Nephron progenitor cell (in vitro differentiated cells): Measurements from ENCODE around the gene FUT4.
"Not testable (repeated sequence)": the region's sequence is repeated elsewhere in the genome, so short reads cannot be mapped to it uniquely, and the experiment has no call there.

ENCODE experiments used
- DNase-seq: peaks from one replicate; pipeline ENCODE4 v3.0.0; 2021
- H3K27ac Mint-ChIP-seq: 2 replicates; pipeline ENCODE4 v1.8.0; 2021; ENCODE audit warnings: mild to moderate bottlenecking, moderate library complexity, mixed read lengths
- H3K27me3 Mint-ChIP-seq: 2 replicates; pipeline ENCODE4 v1.8.0; 2021; ENCODE audit warnings: mild to moderate bottlenecking, low read depth, mixed read lengths; ENCODE audit not compliant: poor library complexity
- H3K36me3 Mint-ChIP-seq: 2 replicates; pipeline ENCODE4 v1.8.0; 2021; ENCODE audit warnings: low read depth, mixed read lengths
- H3K4me1 Mint-ChIP-seq: 2 replicates; pipeline ENCODE4 v1.8.0; 2021; ENCODE audit warnings: mixed read lengths
- H3K4me3 Mint-ChIP-seq: 2 replicates; pipeline ENCODE4 v1.8.0; 2021; ENCODE audit warnings: mild to moderate bottlenecking, moderate library complexity, mixed read lengths
- H3K9me3 Mint-ChIP-seq: 2 replicates; pipeline ENCODE4 v1.8.0; 2021; ENCODE audit warnings: mild to moderate bottlenecking, moderate library complexity, mixed read lengths
- TF ChIP-seq, protein P1 (sequence below): fragments of 200-600 bp; sonication (generic); IDR thresholded peaks from 2 replicates; pipeline ENCODE4 v1.5.0; 2021; ENCODE audit warnings: antibody characterized with exemption

Gene FUT4

DNA sequence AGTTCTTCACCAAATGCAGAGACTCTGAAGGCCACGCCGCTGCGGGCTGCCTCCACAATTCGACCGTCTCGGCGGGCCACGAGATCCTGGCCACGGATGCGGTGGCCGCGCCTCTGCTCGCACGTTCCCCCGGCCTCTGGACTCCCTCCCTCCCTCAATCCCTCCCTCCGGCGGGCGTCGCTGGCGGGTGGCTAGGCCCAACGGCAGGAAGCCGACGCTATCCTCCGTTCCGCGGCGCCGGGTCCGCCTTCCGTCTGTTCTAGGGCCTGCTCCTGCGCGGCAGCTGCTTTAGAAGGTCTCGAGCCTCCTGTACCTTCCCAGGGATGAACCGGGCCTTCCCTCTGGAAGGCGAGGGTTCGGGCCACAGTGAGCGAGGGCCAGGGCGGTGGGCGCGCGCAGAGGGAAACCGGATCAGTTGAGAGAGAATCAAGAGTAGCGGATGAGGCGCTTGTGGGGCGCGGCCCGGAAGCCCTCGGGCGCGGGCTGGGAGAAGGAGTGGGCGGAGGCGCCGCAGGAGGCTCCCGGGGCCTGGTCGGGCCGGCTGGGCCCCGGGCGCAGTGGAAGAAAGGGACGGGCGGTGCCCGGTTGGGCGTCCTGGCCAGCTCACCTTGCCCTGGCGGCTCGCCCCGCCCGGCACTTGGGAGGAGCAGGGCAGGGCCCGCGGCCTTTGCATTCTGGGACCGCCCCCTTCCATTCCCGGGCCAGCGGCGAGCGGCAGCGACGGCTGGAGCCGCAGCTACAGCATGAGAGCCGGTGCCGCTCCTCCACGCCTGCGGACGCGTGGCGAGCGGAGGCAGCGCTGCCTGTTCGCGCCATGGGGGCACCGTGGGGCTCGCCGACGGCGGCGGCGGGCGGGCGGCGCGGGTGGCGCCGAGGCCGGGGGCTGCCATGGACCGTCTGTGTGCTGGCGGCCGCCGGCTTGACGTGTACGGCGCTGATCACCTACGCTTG lies at the start of gene FUT4:
FUT4 (plus strand) TSS at position 227 of the 951 bp plus-strand sequence; CDS start at position 440, 213 bp downstream.
- TF ChIP-seq, protein P1, sequence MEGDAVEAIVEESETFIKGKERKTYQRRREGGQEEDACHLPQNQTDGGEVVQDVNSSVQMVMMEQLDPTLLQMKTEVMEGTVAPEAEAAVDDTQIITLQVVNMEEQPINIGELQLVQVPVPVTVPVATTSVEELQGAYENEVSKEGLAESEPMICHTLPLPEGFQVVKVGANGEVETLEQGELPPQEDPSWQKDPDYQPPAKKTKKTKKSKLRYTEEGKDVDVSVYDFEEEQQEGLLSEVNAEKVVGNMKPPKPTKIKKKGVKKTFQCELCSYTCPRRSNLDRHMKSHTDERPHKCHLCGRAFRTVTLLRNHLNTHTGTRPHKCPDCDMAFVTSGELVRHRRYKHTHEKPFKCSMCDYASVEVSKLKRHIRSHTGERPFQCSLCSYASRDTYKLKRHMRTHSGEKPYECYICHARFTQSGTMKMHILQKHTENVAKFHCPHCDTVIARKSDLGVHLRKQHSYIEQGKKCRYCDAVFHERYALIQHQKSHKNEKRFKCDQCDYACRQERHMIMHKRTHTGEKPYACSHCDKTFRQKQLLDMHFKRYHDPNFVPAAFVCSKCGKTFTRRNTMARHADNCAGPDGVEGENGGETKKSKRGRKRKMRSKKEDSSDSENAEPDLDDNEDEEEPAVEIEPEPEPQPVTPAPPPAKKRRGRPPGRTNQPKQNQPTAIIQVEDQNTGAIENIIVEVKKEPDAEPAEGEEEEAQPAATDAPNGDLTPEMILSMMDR = no peak
- Mint-ChIP-seq H3K9me3 (no peaks in the 10 kb centered on the region), H3K27ac (peak within 1 kb of the TSS; percentile 97), H3K4me3 (peak within 1 kb of the TSS; percentile 90), H3K27me3 (peaks cover 26% of the 10 kb centered on the region), H3K36me3 (peaks cover 9% of the 10 kb centered on the region), H3K4me1 (peaks cover 26% of the 10 kb centered on the region)
- DNase-seq = peak; percentile 87

DNA sequence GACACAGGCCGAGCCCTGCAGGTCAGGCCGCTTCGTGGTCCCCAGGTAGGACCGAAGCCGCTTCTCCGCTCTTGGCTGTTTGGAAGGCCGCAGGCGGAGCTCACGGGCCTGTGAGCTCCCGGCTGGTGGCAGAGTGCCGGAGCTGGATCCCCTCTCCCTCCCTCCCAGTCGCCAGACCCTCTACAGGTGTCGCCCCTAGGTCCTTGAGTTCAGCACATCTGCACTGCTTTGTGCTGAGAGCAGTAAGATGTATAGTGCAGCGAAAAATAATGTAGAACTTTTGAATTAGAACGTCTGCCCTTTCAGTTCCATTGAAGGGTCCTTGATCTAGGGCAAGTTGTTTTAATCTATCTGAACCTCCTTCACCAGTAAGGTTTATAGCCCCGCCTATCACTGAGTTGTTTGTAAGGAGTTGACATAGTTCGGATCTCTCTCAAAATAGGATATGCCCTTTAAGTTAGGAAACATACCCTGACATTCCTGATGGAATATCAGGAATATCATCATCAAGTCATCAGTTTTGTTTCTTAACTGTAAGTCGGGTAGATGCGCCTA lies 49.5 kb upstream of the FUT4 start:
- Mint-ChIP-seq H3K27ac (peak overlapping the region; percentile 100), H3K4me1 (peaks cover 25% of the 10 kb centered on the region), H3K27me3 (peaks cover 5% of the 10 kb centered on the region), H3K9me3 (no peaks in the 10 kb centered on the region), H3K4me3 (peak overlapping the region; percentile 97), H3K36me3 (peaks cover 26% of the 10 kb centered on the region)
- TF ChIP-seq, protein P1 = no peak
- DNase-seq = no peak

DNA sequence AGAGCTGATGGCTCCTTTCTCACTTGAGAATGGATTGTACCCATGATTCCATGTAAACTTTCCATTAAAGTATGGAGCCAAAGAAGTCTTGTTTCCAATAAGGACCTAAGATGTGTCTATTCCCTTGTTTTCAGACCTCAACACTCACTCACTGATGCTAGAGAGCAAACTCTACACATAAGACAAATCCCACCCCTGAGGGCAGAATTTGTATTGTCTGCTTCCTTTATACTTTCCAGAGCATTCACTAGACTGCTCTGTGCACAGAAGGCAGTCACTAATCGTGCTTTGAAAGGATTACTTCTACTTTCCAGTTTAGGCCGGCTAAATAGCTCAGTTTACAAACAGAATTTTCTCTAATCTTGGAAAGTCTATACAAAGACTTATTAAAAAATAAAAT lies 43.5 kb upstream of the FUT4 start:
- H3K36me3 Mint-ChIP-seq = peaks cover 16% of the 10 kb centered on the region
- H3K27ac Mint-ChIP-seq = no peak overlapping the region
- H3K4me1 Mint-ChIP-seq = peaks cover 2% of the 10 kb centered on the region
- H3K9me3 Mint-ChIP-seq = no peaks in the 10 kb centered on the region
- no peak for DNase-seq
- TF ChIP-seq, protein P1 = no peak
- H3K27me3 Mint-ChIP-seq = no peaks in the 10 kb centered on the region
- H3K4me3 Mint-ChIP-seq = no peak overlapping the region

- H3K36me3 Mint-ChIP-seq = peaks cover 15% of the 10 kb centered on the region
- H3K4me3 Mint-ChIP-seq = no peak overlapping the region
- H3K27ac Mint-ChIP-seq = no peak overlapping the region
- TF ChIP-seq, protein P1 = no peak
- H3K9me3 Mint-ChIP-seq = no peaks in the 10 kb centered on the region
- H3K27me3 Mint-ChIP-seq = no peaks in the 10 kb centered on the region
- no peak for DNase-seq
- no peaks in the 10 kb centered on the region for H3K4me1 Mint-ChIP-seq
These were observed 42.2 kb upstream of the FUT4 start for GRCh38 chr11:94501522-94501921.

DNA sequence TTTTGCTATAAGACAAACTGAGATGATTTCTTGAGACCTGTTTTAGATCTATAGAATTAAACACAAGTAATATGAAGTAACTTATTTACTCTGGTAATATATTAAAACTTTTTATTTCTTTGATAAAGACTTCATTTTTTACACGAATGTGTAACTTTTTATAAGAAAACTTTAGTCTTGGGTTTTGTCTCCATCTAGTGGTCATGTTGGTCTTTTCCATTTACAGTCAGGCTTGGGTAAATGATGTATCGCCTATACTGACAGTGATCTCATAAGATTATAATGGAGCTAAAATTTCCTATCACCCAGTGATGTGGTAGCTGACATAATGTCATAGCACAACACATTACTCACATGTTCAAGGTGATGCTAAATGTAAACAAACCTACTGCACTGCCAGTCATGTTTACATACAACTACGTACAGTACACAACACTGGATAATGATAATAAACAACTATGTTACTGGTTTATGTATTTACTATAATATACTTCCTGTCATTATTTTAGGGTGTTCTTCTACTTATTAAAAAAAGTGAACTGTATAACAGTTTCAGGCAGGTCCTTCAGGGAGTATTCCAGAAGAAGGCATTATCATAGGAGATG lies 38.9 kb upstream of the FUT4 start:
- no peaks in the 10 kb centered on the region for H3K36me3 Mint-ChIP-seq
- peaks cover 22% of the 10 kb centered on the region for H3K27me3 Mint-ChIP-seq
- DNase-seq = peak; percentile 10
- H3K27ac Mint-ChIP-seq = no peak overlapping the region
- no peaks in the 10 kb centered on the region for H3K4me1 Mint-ChIP-seq
- H3K4me3 Mint-ChIP-seq = no peak overlapping the region
- TF ChIP-seq, protein P1 = peak; percentile 76
- H3K9me3 Mint-ChIP-seq = no peaks in the 10 kb centered on the region

DNA sequence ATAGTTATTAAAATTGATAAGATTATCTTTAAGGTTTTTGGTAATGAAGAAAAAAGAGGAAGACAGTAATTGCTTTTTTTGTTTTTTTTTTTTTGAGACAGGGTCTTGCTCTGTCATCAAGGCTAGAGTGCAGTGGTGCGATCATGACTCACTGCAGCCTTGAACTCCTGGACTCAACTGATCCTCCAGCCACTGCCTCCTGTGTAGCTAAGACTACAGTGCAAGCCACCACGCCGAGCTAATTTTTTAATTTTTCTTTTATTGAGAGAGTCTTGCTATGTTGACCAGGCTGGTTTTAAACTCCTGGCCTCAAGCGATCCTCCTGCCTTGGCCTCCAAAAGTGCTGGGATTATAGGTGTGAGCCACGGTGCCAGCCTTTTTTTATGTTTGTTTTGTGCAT lies 37.2 kb upstream of the FUT4 start:
- H3K4me3 Mint-ChIP-seq, H3K36me3 Mint-ChIP-seq: not testable (repeated sequence)
- peaks cover 26% of the 10 kb centered on the region for H3K27me3 Mint-ChIP-seq

More for the DNA sequence above, 37.2 kb upstream of the FUT4 start:
- not testable (repeated sequence) for H3K9me3 Mint-ChIP-seq, H3K4me1 Mint-ChIP-seq, H3K27ac Mint-ChIP-seq, DNase-seq
